ENCODE measurements around the gene TTLL11. TPM values are rescaled to one million over a fixed set of nuclear protein-coding genes. Genes with fewer than 3 reads are reported as not detected.

Gene TTLL11
- total and polyA plus RNA-seq, 7 experiments from 2014 or later, result 3.0 to 8.6 (median 4.4) TPM

DNA sequence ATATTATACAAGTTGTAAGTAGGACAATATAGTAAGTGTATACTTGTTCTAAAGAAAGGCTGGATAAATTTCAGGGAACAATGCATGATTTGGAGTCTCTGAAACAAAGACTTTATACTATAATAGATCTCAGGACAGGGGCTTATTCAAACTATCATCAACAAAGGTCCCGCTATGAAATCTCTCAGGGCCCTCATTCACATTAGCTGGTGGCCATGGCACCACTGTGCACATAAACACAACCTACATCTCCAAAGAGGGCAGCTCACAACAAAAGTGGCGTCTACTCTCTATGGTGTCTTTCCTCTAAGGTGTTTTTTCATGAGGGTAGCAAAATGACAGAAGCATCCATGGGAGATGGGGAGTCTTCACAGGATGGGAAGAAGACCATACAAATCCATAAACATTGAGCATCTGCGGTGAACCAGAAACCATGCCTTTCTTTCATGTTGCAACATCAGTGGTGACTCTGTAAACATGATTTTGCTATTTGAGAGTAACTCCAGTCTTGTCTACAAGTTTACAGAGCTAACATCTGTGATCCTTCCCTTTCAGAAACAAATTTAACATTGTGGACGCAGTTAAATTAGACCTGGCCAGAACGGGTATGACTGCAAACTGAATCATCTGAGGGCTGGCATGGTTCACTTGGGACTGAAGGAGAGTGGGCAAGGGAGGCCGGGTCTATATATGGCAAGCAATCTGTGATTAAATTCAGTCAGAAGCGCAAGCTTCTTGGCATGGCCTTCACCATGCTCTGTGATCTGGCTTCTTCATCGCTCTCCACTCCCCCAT, 5.5 kb downstream of the TTLL11 start:
- DNase-seq (no peak), ATAC-seq (no peak)
- H3K27ac Mint-ChIP-seq, result peak overlapping the region in 1 of 9 donors; percentile 48
- H3K9me3 Mint-ChIP-seq, result peaks cover 0 to 2% (median 0%) of the 10 kb centered on the region in 11 donors
- Histone ChIP-seq H3K27ac (ENCODE audit: low read depth, low read length) (no peak overlapping the region), H3K4me1 (ENCODE audit: control insufficient read depth in 2 of 2, insufficient read depth in 2 of 2, low read length in 2 of 2) (peaks cover 10 to 20% of the 10 kb centered on the region in 2 donors), H3K4me3 (ENCODE audit: low read length) (no peak overlapping the region), H3K36me3 (ENCODE audit: control insufficient read depth in 2 of 3, insufficient read depth in 3 of 3, low read length in 3 of 3) (peaks cover 0 to 2% (median 0%) of the 10 kb centered on the region in 3 experiments), H3K9me3 (ENCODE audit: control insufficient read depth in 2 of 3, low read length in 3 of 3) (no peaks in the 10 kb centered on the region), H3K27me3 (ENCODE audit: control insufficient read depth in 2 of 2, insufficient read depth in 2 of 2, low read length in 2 of 2) (no peaks in the 10 kb centered on the region)
- ChIA-PET CTCF (interaction anchor here (2.1 kb wide), 1 partner anchor 11 kb away, joined by 10 read pairs; no protein-coding TSS in a partner anchor), POLR2A (no interaction called here)
- peaks cover 3 to 22% (median 6%) of the 10 kb centered on the region in 5 donors for H3K36me3 Mint-ChIP-seq
- no peak overlapping the region for H3K4me3 Mint-ChIP-seq
- H3K27me3 Mint-ChIP-seq, result no peaks in the 10 kb centered on the region
- intact Hi-C loops (cut with micrococcal nuclease), result no loop called here
- peaks cover 22 to 49% (median 31%) of the 10 kb centered on the region in 7 donors for H3K4me1 Mint-ChIP-seq

DNA sequence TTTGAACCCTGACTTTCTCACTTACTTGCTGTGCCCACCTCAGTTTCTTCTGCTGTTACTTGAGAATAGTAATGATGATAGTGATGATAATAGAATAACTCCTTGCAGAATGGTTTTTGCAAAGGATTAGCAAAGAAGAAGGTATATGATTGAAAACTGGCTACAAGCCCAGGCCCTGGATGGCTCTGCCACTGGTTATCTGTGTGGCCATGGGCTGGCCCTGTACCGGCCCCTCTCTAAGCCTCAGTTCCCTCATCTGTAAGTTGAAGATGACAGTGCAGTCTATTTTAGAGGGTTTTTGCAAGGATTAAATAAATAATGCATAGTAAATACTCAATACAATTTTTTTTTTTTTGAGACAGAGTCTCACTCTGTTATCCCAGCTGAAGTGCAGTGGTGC, 6.2 kb downstream of the TTLL11 start:
- no peak overlapping the region for H3K4me3 Mint-ChIP-seq

DNA sequence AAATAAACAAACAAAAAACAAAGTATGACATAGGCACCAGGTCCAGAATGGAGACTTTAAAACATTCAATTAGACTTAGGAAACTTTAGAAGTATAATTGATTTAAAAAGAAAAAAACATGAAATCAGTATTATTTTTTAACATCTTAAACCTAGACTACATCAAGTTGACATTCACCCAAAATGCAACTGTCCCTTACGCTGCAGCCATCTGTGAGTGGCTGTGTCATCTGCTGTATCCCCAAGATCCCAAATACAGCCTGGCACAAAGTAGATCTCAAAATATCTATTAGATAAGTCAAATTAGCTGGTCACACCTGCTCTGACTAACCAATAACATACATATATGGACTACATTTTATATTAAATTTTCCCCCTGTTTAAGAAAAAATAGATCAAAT, 7.8 kb downstream of the TTLL11 start:
- no peaks in the 10 kb centered on the region for H3K36me3 ChIP-seq (ENCODE audit: control insufficient read depth in 2 of 3, insufficient read depth in 3 of 3, low read length in 3 of 3)
- Mint-ChIP-seq H3K27me3 (no peaks in the 10 kb centered on the region), H3K36me3 (peaks cover 2 to 20% (median 10%) of the 10 kb centered on the region in 5 donors), H3K4me1 (peaks cover 2 to 35% (median 9%) of the 10 kb centered on the region in 7 donors), H3K9me3 (peaks cover 0 to under 1% (median 0%) of the 10 kb centered on the region in 11 donors), H3K27ac (no peak overlapping the region), H3K4me3 (no peak overlapping the region)
- DNase-seq (no peak), ATAC-seq (no peak)
- no peaks in the 10 kb centered on the region for H3K9me3 ChIP-seq (ENCODE audit: control insufficient read depth in 2 of 3, low read length in 3 of 3)
- no peak overlapping the region for H3K4me3 ChIP-seq (ENCODE audit: low read length)
- POLR2A ChIA-PET, result no interaction called here
- H3K27ac ChIP-seq (ENCODE audit: low read depth, low read length), result no peak overlapping the region
- no peaks in the 10 kb centered on the region for H3K27me3 ChIP-seq (ENCODE audit: control insufficient read depth in 2 of 2, insufficient read depth in 2 of 2, low read length in 2 of 2)
- intact Hi-C loops (cut with micrococcal nuclease), result no loop called here
- H3K4me1 ChIP-seq (ENCODE audit: control insufficient read depth in 2 of 2, insufficient read depth in 2 of 2, low read length in 2 of 2), result no peaks in the 10 kb centered on the region
- CTCF ChIA-PET, result no interaction called here

More for the DNA sequence above, 6.2 kb downstream of the TTLL11 start:
- no peaks in the 10 kb centered on the region for H3K27me3 Mint-ChIP-seq
- ATAC-seq, result no peak
- intact Hi-C loops (cut with micrococcal nuclease), result no loop called here
- H3K9me3 Mint-ChIP-seq, result peaks cover 0 to 2% (median 0%) of the 10 kb centered on the region in 11 donors
- ChIA-PET POLR2A (no interaction called here), CTCF (no interaction called here)
- H3K9me3 ChIP-seq (ENCODE audit: control insufficient read depth in 2 of 3, low read length in 3 of 3), result no peaks in the 10 kb centered on the region
- no peak overlapping the region for H3K27ac ChIP-seq (ENCODE audit: low read depth, low read length)
- H3K27ac Mint-ChIP-seq, result no peak overlapping the region
- no peaks in the 10 kb centered on the region for H3K36me3 ChIP-seq (ENCODE audit: control insufficient read depth in 2 of 3, insufficient read depth in 3 of 3, low read length in 3 of 3)
- H3K4me1 ChIP-seq (ENCODE audit: control insufficient read depth in 2 of 2, insufficient read depth in 2 of 2, low read length in 2 of 2), result peaks cover 3 to 14% of the 10 kb centered on the region in 2 donors
- H3K27me3 ChIP-seq (ENCODE audit: control insufficient read depth in 2 of 2, insufficient read depth in 2 of 2, low read length in 2 of 2), result no peaks in the 10 kb centered on the region
- DNase-seq, result no peak
- no peak overlapping the region for H3K4me3 ChIP-seq (ENCODE audit: low read length)
- peaks cover 2 to 22% (median 6%) of the 10 kb centered on the region in 5 donors for H3K36me3 Mint-ChIP-seq
- H3K4me1 Mint-ChIP-seq, result peaks cover 17 to 46% (median 25%) of the 10 kb centered on the region in 7 donors

DNA sequence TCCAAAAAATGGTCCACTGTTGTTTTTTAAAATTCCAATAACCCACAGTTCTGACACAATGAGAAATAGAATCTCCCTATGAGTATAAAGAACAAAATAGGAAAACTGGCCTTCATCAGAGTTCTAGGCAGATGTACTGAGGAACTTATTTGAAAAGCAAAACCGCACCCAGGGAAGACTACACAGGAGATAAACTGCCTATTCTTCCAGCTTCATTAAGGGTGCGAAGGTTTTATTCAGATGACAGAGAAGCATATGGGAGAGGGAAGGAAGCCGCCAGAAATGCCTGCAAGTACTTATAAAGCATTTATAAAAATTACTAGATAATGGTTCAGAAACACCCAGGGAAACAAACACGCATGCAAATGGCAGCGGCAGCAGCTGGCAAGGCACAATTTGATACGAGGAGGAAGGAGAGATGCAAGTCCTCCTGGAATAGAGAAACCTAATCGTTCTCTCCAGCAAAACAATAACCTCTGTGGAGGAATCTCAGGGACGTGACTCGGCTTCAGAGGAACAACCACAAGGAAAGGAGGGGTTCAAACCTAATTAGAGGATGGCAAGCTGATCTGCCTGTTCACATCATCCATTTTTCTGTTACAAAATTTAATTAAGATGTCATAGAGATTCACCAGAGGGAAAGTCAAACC, 9.0 kb downstream of the TTLL11 start:
- H3K27ac ChIP-seq (ENCODE audit: low read depth, low read length), result no peak overlapping the region
- H3K9me3 ChIP-seq (ENCODE audit: control insufficient read depth in 2 of 3, low read length in 3 of 3), result no peaks in the 10 kb centered on the region
- ChIA-PET CTCF (no interaction called here), POLR2A (no interaction called here)
- no peak for DNase-seq
- intact Hi-C loops (cut with micrococcal nuclease), result no loop called here
- Mint-ChIP-seq H3K9me3 (no peaks in the 10 kb centered on the region), H3K27ac (peak overlapping the region in 1 of 9 donors; percentile 8), H3K36me3 (peaks cover 0 to 15% (median 8%) of the 10 kb centered on the region in 5 donors), H3K4me1 (peaks cover 0 to 27% (median 8%) of the 10 kb centered on the region in 7 donors), H3K4me3 (no peak overlapping the region), H3K27me3 (no peaks in the 10 kb centered on the region)
- ATAC-seq, result no peak
- H3K27me3 ChIP-seq (ENCODE audit: control insufficient read depth in 2 of 2, insufficient read depth in 2 of 2, low read length in 2 of 2), result no peaks in the 10 kb centered on the region
- no peaks in the 10 kb centered on the region for H3K36me3 ChIP-seq (ENCODE audit: control insufficient read depth in 2 of 3, insufficient read depth in 3 of 3, low read length in 3 of 3)
- no peaks in the 10 kb centered on the region for H3K4me1 ChIP-seq (ENCODE audit: control insufficient read depth in 2 of 2, insufficient read depth in 2 of 2, low read length in 2 of 2)
- no peak overlapping the region for H3K4me3 ChIP-seq (ENCODE audit: low read length)

DNA sequence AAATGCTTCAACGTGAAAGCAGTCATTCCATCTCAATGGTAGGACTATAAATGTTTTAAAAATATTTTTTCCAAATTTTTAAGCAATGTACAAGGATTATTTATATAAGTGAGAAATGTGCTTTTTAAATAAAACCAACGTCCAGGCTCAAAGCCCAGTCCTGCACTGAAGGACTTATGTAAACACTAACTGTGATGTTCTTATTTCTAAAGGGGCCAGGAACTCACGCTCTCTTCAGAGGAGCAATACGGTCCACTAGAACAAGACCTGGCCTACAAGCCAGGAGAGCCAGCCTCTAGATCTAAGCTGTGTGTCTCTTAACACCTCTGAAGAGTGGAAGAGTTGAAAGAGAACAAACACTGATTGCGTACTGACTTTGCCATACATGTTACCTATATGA, 12.1 kb downstream of the TTLL11 start:
- Histone ChIP-seq H3K36me3 (ENCODE audit: control insufficient read depth in 2 of 3, insufficient read depth in 3 of 3, low read length in 3 of 3) (peaks cover 0 to 7% (median 0%) of the 10 kb centered on the region in 3 experiments), H3K27ac (ENCODE audit: low read depth, low read length) (no peak overlapping the region), H3K4me3 (ENCODE audit: low read length) (no peak overlapping the region), H3K27me3 (ENCODE audit: control insufficient read depth in 2 of 2, insufficient read depth in 2 of 2, low read length in 2 of 2) (no peaks in the 10 kb centered on the region), H3K9me3 (ENCODE audit: control insufficient read depth in 2 of 3, low read length in 3 of 3) (peaks cover 0 to 9% (median 0%) of the 10 kb centered on the region in 3 experiments), H3K4me1 (ENCODE audit: control insufficient read depth in 2 of 2, insufficient read depth in 2 of 2, low read length in 2 of 2) (no peaks in the 10 kb centered on the region)
- no peak for ATAC-seq
- ChIA-PET CTCF (no interaction called here), POLR2A (no interaction called here)
- no peak overlapping the region for H3K27ac Mint-ChIP-seq
- no peaks in the 10 kb centered on the region for H3K27me3 Mint-ChIP-seq
- H3K9me3 Mint-ChIP-seq, result peaks cover 4 to 22% (median 10%) of the 10 kb centered on the region in 11 donors
- H3K4me1 Mint-ChIP-seq, result peaks cover 0 to 15% (median 5%) of the 10 kb centered on the region in 7 donors
- no peak overlapping the region for H3K4me3 Mint-ChIP-seq
- H3K36me3 Mint-ChIP-seq, result peaks cover 1 to 27% (median 22%) of the 10 kb centered on the region in 5 donors
- no peak for DNase-seq
- intact Hi-C loops (cut with micrococcal nuclease), result no loop called here

DNA sequence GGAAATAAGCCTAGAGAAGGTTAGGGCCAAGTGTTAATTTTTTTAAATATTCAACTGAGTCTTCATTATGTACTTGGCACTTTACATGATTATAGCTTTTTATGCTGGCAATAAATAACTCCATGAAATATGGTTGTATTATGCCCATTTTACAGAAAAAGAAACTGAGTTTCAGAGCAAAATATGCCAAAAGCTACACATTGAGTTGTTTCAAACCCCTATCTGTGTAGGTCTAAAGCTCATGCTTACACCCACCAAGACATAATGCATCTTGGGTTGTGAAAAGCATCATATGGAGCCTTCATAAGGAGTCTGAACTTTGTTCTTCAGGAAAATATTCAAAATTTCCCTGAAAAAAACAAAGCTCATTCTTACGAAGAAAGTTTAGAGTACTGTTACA, 14.6 kb downstream of the TTLL11 start:
- Histone ChIP-seq H3K36me3 (ENCODE audit: control insufficient read depth in 2 of 3, insufficient read depth in 3 of 3, low read length in 3 of 3) (peaks cover 0 to 7% (median 0%) of the 10 kb centered on the region in 3 experiments), H3K27ac (ENCODE audit: low read depth, low read length) (no peak overlapping the region), H3K27me3 (ENCODE audit: control insufficient read depth in 2 of 2, insufficient read depth in 2 of 2, low read length in 2 of 2) (no peaks in the 10 kb centered on the region), H3K9me3 (ENCODE audit: control insufficient read depth in 2 of 3, low read length in 3 of 3) (peaks cover 0 to 9% (median 0%) of the 10 kb centered on the region in 3 experiments), H3K4me3 (ENCODE audit: low read length) (no peak overlapping the region), H3K4me1 (ENCODE audit: control insufficient read depth in 2 of 2, insufficient read depth in 2 of 2, low read length in 2 of 2) (no peaks in the 10 kb centered on the region)
- intact Hi-C loops (cut with micrococcal nuclease), result no loop called here
- H3K27me3 Mint-ChIP-seq, result no peaks in the 10 kb centered on the region
- no peak for ATAC-seq
- no peak overlapping the region for H3K4me3 Mint-ChIP-seq
- H3K36me3 Mint-ChIP-seq, result peaks cover 1 to 27% (median 23%) of the 10 kb centered on the region in 5 donors
- ChIA-PET CTCF (interaction anchor here (0.7 kb wide), 1 partner anchor 20 kb away, joined by 4 read pairs; no protein-coding TSS in a partner anchor), POLR2A (no interaction called here)
- no peak overlapping the region for H3K27ac Mint-ChIP-seq
- peaks cover 4 to 22% (median 10%) of the 10 kb centered on the region in 11 donors for H3K9me3 Mint-ChIP-seq
- no peak for DNase-seq
- peaks cover 0 to 9% (median 6%) of the 10 kb centered on the region in 7 donors for H3K4me1 Mint-ChIP-seq

Measured in naive thymus-derived CD4-positive, alpha-beta T cell (primary cell).